NCI-H510A treated with DMSO at 0.1 percent for 48 hours (cell line): Measurements from ENCODE around the gene DCAF6.
"Not testable (repeated sequence)": the region's sequence is repeated elsewhere in the genome, so short reads cannot be mapped to it uniquely, and the experiment has no call there.

Source experiments
- DNase-seq: peaks from one replicate; lab custom pipeline; 2025; lab: John Stamatoyannopoulos, UW

The DCAF6 gene

GRCh38 chr1:167923324-167924056 is 13.0 kb upstream of the DCAF6 start:
- no peak for DNase-seq

DNA sequence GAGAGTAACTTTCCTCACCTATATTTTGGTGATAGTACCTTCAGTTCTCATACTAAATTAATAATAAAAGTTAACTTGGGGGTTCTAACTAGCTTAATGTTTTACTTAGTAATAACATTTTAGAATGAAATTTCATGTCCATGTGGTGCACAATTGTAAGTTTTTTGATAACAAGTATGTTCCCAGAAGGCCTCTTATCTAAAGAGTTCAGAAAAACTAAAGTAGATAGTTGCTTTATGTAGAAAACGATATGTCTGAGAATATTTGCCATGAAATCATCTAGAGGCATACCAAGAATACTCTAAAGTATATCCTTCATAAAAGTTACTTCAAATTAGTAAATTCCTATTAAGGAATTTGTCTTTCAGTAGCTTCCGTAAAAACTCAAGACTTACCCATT is 12.4 kb upstream of the DCAF6 start:
- no peak for DNase-seq

GRCh38 chr1:167924543-167925231 is 11.8 kb upstream of the DCAF6 start:
- DNase-seq = no peak

DNA sequence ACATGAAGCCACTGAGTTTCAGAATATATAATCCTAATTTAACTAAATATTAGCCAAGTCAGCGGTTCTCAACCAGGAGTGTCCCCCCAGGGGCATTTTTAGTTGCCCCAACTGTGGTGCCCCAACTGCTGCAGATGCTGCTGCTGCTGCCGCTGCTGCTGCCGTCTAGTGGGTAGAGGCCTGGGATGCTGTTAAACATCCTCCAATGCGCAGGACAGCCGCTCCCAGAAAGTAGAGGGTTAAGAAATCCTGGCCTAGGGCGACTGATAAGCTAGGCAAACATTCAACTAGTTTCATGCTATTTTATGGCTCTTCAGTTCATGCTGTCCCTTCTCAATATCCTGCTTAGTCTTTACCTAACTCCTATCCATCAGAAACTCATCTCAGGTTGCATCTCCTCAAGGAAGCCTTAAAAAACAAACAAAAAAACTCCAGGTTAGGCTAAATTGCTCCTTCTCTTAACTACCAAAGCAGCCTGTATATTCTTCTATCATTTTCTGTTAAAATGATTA is 9.9 kb upstream of the DCAF6 start:
- DNase-seq = peak; percentile 24

- DNase-seq = no peak
Measured at GRCh38 chr1:167927046-167927754, 9.3 kb upstream of the DCAF6 start.

GRCh38 chr1:167928457-167928852 is 8.0 kb upstream of the DCAF6 start:
- no peak for DNase-seq

GRCh38 chr1:167928919-167929318 is 7.6 kb upstream of the DCAF6 start:
- DNase-seq = not testable (repeated sequence)

GRCh38 chr1:167929725-167930124 is 6.8 kb upstream of the DCAF6 start:
- no peak for DNase-seq

GRCh38 chr1:167933788-167934187 is 2.7 kb upstream of the DCAF6 start:
- no peak for DNase-seq

DNA sequence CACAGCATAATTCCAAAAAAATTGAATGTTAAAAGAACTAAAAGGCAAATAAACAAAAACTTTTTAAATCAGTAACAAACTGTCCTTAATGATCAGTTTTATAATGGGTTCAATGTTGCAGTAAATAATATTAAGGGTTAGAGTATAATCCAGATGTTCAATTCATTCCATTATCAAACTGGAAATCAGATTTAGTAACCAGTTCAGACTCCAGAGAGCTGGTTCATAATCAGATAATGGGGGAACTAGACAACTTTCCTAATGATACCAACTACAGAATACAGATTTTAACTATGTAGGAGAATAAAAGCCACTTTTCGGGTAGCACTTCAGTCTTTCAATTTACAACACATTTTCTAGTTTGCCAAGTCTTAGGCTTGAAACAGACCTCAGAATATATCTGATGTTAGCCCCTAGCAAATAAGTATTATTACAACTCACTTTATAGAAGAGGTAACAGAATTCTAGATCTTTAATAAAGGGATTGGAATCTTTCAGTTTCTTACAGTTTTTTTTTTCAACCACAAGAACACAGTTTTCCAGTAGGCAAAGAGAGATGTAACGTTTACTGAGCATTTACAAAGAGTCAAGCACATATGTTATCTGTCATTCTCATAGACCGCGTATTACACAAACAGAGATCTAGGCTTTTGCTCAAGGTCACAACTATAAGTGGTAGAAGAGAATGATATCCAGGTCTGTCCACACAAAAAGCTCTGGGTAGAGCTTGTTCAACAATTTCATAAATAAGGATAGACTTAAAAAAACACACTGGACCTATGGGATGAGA is 1.9 kb upstream of the DCAF6 start:
- DNase-seq = peak; percentile 58

GRCh38 chr1:167935216-167936067 is 1.0 kb upstream of the DCAF6 start:
- peak; percentile 74 for DNase-seq

DNA sequence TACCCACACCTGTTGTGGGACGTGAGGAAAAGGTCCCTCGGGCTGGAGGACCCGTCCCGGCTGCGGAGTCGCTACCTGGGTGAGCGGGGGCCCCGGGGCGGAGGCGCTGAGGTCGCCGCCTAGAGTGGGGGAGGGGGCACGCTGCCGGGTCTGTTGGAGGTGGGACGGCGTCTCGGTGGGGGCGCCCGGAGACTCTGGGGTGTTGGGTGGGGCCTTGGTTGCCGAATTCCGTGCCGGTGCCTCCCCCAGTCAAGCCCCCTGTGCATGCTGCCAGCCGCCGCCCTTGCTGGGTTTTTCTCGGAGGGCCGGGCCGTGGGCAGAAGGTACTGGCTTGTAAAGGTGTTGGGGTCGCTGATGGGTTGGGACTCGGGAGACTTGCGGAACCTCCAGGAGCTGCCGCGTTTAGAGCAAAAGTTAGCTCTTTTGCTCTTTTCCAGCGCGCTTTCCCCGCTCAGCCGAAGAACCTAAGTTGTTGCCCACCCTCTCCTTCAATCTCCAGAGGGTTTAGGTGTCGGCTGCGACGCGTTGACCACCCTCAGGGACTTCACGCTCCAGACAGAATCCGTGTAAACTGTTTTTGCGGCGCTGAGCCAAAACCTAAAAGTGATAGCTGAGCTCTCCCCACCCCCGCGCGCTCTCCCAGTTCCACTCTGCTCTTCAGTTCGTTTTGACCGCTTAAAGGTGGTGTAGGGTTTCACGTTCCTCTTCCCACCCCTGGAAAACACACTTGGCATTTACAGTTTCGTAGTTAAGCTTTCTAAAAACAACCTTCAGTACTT is 636 bp downstream of the DCAF6 start, which contains the start of gene MPC2:
Gene MPC2 (minus strand): TSS at position 143 of the 779 bp plus-strand sequence. CDS start 1,231 bp downstream, outside the sequence.
- peak; percentile 64 for DNase-seq

GRCh38 chr1:167937709-167938010 is 1.2 kb downstream of the DCAF6 start:
- DNase-seq = no peak

GRCh38 chr1:167938080-167938636 is 1.7 kb downstream of the DCAF6 start:
- peak; percentile 26 for DNase-seq

DNA sequence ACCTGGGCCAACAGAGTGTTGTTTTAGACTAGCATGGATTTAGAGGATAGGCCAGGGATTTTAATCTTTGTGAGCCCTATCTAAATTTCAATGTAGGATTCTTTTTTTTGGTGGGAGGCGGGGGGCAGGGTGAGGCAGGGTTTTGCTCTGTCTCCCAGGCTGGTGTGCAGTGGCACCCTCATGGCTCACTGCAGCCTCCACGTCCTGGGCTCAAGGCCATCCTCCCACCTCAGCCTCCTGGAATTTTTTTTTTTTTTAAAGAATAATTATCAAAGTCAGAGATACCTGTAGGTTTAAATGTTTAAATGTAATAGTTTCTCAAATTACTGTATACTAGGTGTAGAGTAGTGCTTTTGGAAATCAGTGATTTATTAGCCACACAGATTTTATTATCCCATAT is 3.8 kb downstream of the DCAF6 start:
- no peak for DNase-seq

DNA sequence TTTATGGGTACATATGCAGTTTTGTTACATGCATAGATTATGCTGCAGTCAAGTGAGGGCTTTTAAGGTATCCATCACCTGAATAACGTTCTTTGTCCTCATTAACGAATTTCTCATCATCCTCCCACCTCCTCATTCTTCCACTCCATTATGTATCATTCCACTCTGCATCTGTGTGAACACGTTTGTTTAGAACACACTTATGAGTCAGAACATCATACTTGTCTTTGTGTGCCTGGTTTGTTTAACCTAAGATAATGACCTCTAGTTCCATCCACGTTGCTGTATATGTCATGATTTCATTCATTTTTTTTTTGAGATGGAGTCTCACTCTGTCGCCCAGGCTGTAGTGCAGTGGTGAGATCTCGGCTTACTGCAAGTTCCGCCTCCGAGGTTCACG is 7.1 kb downstream of the DCAF6 start:
- no peak for DNase-seq

DNA sequence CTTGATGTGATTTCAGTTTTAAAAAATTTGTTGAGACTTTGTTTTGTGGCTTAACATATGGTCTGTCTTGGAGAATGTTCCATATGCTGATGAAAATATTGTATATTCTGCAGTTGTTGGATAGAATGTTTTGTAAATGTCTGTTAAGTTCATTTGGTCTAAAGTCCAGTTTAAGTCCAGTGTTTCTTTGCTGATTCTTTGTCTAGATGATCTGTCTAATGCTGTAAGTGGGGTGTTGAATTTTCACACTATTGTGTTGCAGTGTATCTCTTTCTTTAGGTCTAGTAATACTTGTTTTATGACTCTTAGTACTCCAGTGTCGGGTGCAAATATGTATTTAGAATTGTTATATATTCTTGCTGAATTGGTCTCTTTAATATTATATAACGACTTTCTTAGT is 11.2 kb downstream of the DCAF6 start:
- no peak for DNase-seq

DNA sequence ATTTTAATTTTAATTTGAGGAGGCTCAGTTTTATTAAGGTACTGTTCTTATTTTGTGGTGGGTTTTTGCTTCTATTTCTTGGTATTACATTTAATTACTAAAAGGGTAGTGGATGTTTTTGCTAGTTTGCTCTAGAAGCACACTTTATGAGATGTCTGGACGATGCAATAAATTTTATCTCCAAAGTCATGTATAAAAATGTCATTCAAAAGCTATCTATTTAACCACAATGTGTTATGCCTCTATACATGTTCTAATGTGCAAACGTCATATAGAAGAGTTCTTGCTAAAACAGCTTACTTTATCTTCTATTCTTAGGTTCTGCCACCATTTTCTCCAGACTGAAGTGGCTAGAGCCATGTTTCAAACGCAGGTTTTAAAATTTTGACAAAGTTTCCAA is 13.3 kb downstream of the DCAF6 start:
- no peak for DNase-seq

- no peak for DNase-seq
Measured at GRCh38 chr1:167950569-167950968, 14.1 kb downstream of the DCAF6 start.

GRCh38 chr1:167955915-167956314 is 19.4 kb downstream of the DCAF6 start:
- no peak for DNase-seq
